B cell (primary cell): ENCODE results near the gene DOCK3. TPM values are rescaled to one million over a fixed set of nuclear protein-coding genes. Genes with fewer than 3 reads are reported as not detected.
"Not testable (repeated sequence)": the region's sequence is repeated elsewhere in the genome, so short reads cannot be mapped to it uniquely, and the experiment has no call there.

ENCODE experiments used
- ATAC-seq: fragments of 200-7000 bp; cut with Tn5 transposase; one replicate; pipeline ENCODE4 v1.10.0; 2021; ENCODE audit warnings: low read depth, mild to moderate bottlenecking, moderate number of reproducible peaks, moderate library complexity
- CTCF ChIA-PET: fragments of 350-600 bp; sonication (Branson Sonifier 250); formaldehyde crosslinking; loops from one replicate; lab custom pipeline; 2021; ENCODE audit warnings: antibody characterized with exemption, inconsistent platforms; lab: Charles Lee
- POLR2A ChIA-PET: fragments of 350-600 bp; sonication (Branson Sonifier 250); formaldehyde crosslinking; loops from one replicate; lab custom pipeline; 2021; ENCODE audit warnings: antibody characterized with exemption; lab: Charles Lee
- DNase-seq: peaks from one replicate; pipeline ENCODE4 v3.0.0; 2013
- H2AFZ ChIP-seq: 2 replicates; pipeline ENCODE4 v1.6.1; 2012; ENCODE audit warnings: mild to moderate bottlenecking, low read depth, low read length; ENCODE audit not compliant: insufficient read depth, poor library complexity, severe bottlenecking
- H3K27ac ChIP-seq, 2 donors: 1 replicate in 1 of 2; 2 replicates in 1 of 2; pipeline ENCODE4 v1.5.1; 2012 to 2013; ENCODE audit warnings: low read length in 2 of 2, mild to moderate bottlenecking in 2 of 2, moderate library complexity in 1 of 2
- H3K27me3 ChIP-seq, 4 experiments: fragments of 200-600 bp in 1 of 4; sonication (generic) in 1 of 4; replicated peaks in 1 of 4; 1 replicate in 2 of 4; 2 replicates in 2 of 4; pipeline versions ENCODE4 v1.6.1 to v1.7.0; 2013 to 2016; ENCODE audit warnings: low read length in 3 of 4, mild to moderate bottlenecking in 2 of 4, mixed read lengths in 1 of 4, moderate library complexity in 1 of 4; ENCODE audit not compliant: insufficient read depth in 4 of 4, control insufficient read depth in 3 of 4; ENCODE audit errors: control extremely low read depth in 1 of 4
- H3K36me3 ChIP-seq, 2 experiments: replicated peaks in 1 of 2; 1 replicate in 1 of 2; 2 replicates in 1 of 2; pipeline versions ENCODE4 v1.6.1 to v1.7.1; 2013; ENCODE audit warnings: low read length in 1 of 2; ENCODE audit not compliant: insufficient read depth in 2 of 2, control insufficient read depth in 1 of 2; ENCODE audit errors: control extremely low read depth in 1 of 2, extremely low read depth in 1 of 2
- H3K4me1 ChIP-seq, 2 donors: fragments of 200-600 bp in 1 of 2; sonication (generic) in 1 of 2; 1 replicate in 1 of 2; 2 replicates in 1 of 2; pipeline versions ENCODE4 v1.5.1 to v1.6.1; 2013 to 2017; ENCODE audit warnings: low read length in 2 of 2; ENCODE audit not compliant: control insufficient read depth in 2 of 2, insufficient read depth in 2 of 2
- H3K4me2 ChIP-seq: replicated peaks from 2 replicates; pipeline ENCODE3; 2012; ENCODE audit warnings: mild to moderate bottlenecking, low read depth, low read length; ENCODE audit not compliant: poor library complexity, severe bottlenecking
- H3K4me3 ChIP-seq, 5 experiments: fragments of 200-600 bp in 1 of 5; sonication (generic) in 1 of 5; 1 replicate in 3 of 5; 2 replicates in 2 of 5; pipeline versions ENCODE4 v1.5.1 to v1.7.0; 2011 to 2016; ENCODE audit warnings: low read length in 4 of 5, mild to moderate bottlenecking in 4 of 5, low read depth in 2 of 5, control low read depth in 1 of 5, moderate library complexity in 1 of 5; ENCODE audit not compliant: insufficient read depth in 1 of 5; ENCODE audit errors: control extremely low read depth in 1 of 5, extremely low read depth in 1 of 5
- H3K79me2 ChIP-seq: fragments of 200-600 bp; sonication (generic); one replicate; pipeline ENCODE4 v1.6.0; 2016; ENCODE audit warnings: low read length; ENCODE audit not compliant: control insufficient read depth, insufficient read depth
- H3K9ac ChIP-seq: fragments of 200-600 bp; sonication (generic); 2 replicates; pipeline ENCODE4 v1.6.1; 2017; ENCODE audit warnings: mild to moderate bottlenecking, low read length, moderate library complexity
- H3K9me3 ChIP-seq, 3 donors: one replicate each; pipeline versions ENCODE4 v1.6.1 to v1.7.1; 2013; ENCODE audit warnings: low read length in 2 of 3; ENCODE audit not compliant: control insufficient read depth in 2 of 3, insufficient read depth in 1 of 3; ENCODE audit errors: control extremely low read depth in 1 of 3
- H4K20me1 ChIP-seq: 2 replicates; pipeline ENCODE4 v1.6.0; 2012; ENCODE audit warnings: mild to moderate bottlenecking, low read length; ENCODE audit not compliant: insufficient read depth, control insufficient read depth, poor library complexity, severe bottlenecking
- H3K27ac Mint-ChIP-seq: one replicate; pipeline ENCODE4 v1.8.0; 2021; ENCODE audit warnings: mixed read lengths
- H3K27me3 Mint-ChIP-seq: one replicate; pipeline ENCODE4 v1.8.0; 2021; ENCODE audit warnings: mixed read lengths
- H3K4me1 Mint-ChIP-seq: one replicate; pipeline ENCODE4 v1.8.0; 2021; ENCODE audit warnings: mixed read lengths
- H3K4me3 Mint-ChIP-seq: one replicate; pipeline ENCODE4 v1.8.0; 2021; ENCODE audit warnings: mixed read lengths
- H3K9me3 Mint-ChIP-seq: one replicate; pipeline ENCODE4 v1.8.0; 2022; ENCODE audit warnings: mixed read lengths; ENCODE audit not compliant: insufficient read depth
- EZH2 ChIP-seq: IDR thresholded peaks from 2 replicates; pipeline ENCODE4 v1.6.1; 2012; ENCODE audit warnings: borderline replicate concordance, low read depth, mild to moderate bottlenecking, moderate library complexity, low read length; ENCODE audit not compliant: insufficient read depth, poor library complexity, severe bottlenecking
- WGBS: methylation state at CpG from one replicate; pipeline ENCODE4 v1.1.5; 2013; ENCODE audit warnings: missing lambda C conversion rate; ENCODE audit not compliant: insufficient coverage; 5-methylcytosine and 5-hydroxymethylcytosine counted together
- intact Hi-C: fragments of 100-400 bp; cut with micrococcal nuclease; formaldehyde crosslinking; loops from one replicate; pipeline ENCODE4 v1.10.0; 2022
- polyA plus RNA-seq: library from polyadenylated mRNA; depleted of rRNA; stranded (reverse); fragments of >200 nt; gene quantifications from 2 replicates; pipeline ENCODE4 v1.2.3, GENCODE V29; 2012
- total RNA-seq, 2 donors: library from RNA; stranded (reverse); fragments of 120-200 nt in 1 of 2; gene quantifications; 1 replicate in 1 of 2; 2 replicates in 1 of 2; pipeline versions ENCODE4 v1.2.3 to v1.2.4, GENCODE V29; 2013 to 2022
- TF ChIP-seq, protein P1 (sequence below): fragments of 200-600 bp; IDR thresholded peaks from one replicate; pipeline ENCODE4 v1.8.0; 2022; ENCODE audit warnings: antibody characterized with exemption, mild to moderate bottlenecking

The DOCK3 gene
- total and polyA plus RNA-seq, 2 donors (not counting 1 experiment from before 2014, with no cell fraction given), result 0.06 to 0.30 TPM

- H3K4me2 ChIP-seq, result no peak overlapping the region
- no peaks in the 10 kb centered on the region for H3K27me3 ChIP-seq
- H2AFZ ChIP-seq, result no peak overlapping the region
- Mint-ChIP-seq H3K4me3 (no peak overlapping the region), H3K4me1 (no peaks in the 10 kb centered on the region), H3K9me3 (no peaks in the 10 kb centered on the region), H3K27me3 (peaks cover 5% of the 10 kb centered on the region), H3K27ac (no peak overlapping the region)
- no peaks in the 10 kb centered on the region for H3K4me1 ChIP-seq
- ChIA-PET POLR2A (no interaction called here), CTCF (interaction anchor here (1.5 kb wide), 1 partner anchor 12 kb away, joined by 4 read pairs; no protein-coding TSS in a partner anchor)
- H3K9ac ChIP-seq, result no peak overlapping the region
- no peaks in the 10 kb centered on the region for H3K36me3 ChIP-seq
- H3K9me3 ChIP-seq, result no peaks in the 10 kb centered on the region
- no peak overlapping the region for H3K27ac ChIP-seq
- intact Hi-C loops, result no loop called here
- H3K79me2 ChIP-seq, result no peaks in the 10 kb centered on the region
- ATAC-seq (no peak), DNase-seq (no peak)
- H4K20me1 ChIP-seq, result no peaks in the 10 kb centered on the region
- TF ChIP-seq, protein P1, sequence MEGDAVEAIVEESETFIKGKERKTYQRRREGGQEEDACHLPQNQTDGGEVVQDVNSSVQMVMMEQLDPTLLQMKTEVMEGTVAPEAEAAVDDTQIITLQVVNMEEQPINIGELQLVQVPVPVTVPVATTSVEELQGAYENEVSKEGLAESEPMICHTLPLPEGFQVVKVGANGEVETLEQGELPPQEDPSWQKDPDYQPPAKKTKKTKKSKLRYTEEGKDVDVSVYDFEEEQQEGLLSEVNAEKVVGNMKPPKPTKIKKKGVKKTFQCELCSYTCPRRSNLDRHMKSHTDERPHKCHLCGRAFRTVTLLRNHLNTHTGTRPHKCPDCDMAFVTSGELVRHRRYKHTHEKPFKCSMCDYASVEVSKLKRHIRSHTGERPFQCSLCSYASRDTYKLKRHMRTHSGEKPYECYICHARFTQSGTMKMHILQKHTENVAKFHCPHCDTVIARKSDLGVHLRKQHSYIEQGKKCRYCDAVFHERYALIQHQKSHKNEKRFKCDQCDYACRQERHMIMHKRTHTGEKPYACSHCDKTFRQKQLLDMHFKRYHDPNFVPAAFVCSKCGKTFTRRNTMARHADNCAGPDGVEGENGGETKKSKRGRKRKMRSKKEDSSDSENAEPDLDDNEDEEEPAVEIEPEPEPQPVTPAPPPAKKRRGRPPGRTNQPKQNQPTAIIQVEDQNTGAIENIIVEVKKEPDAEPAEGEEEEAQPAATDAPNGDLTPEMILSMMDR, result no peak
- TF ChIP-seq EZH2, result no peak
- H3K4me3 ChIP-seq, result no peak overlapping the region
- 87% methylated on average over 4 of the region's 5 CpGs for WGBS
Measured at GRCh38 chr3:50665081-50665840, 9.5 kb upstream of the DOCK3 start.

DNA sequence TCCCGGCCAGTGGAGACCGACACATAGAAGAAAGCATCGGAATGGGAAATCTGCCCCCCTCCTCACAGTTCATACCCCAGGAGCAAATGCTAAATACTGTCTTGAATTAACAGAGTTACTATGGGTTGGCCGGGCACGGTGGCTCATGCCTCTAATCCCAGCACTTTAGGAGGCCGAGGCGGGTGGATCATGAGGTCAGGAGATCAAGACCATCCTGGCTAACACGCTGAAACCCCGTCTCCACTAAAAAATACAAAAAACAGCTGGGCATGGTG, 8.9 kb upstream of the DOCK3 start:
- POLR2A ChIA-PET, H3K9me3 ChIP-seq, H3K9ac ChIP-seq, H3K4me3 ChIP-seq, intact Hi-C loops, H3K4me1 Mint-ChIP-seq, ATAC-seq, H3K4me2 ChIP-seq, H3K4me3 Mint-ChIP-seq, DNase-seq, H3K36me3 ChIP-seq, H3K27me3 Mint-ChIP-seq, H3K9me3 Mint-ChIP-seq, H3K4me1 ChIP-seq, H4K20me1 ChIP-seq, H3K79me2 ChIP-seq, H3K27me3 ChIP-seq, H3K27ac Mint-ChIP-seq, H3K27ac ChIP-seq, H2AFZ ChIP-seq: not testable (repeated sequence)
- CTCF ChIA-PET, result interaction anchor here (1.5 kb wide), 1 partner anchor 13 kb away, joined by 4 read pairs; no protein-coding TSS in a partner anchor
- WGBS, result no CpG with 5 or more reads among the region's 9 CpGs
